Activated CD8-positive, alpha-beta memory T cell treated with anti-CD3 and anti-CD28 coated beads, Interleukin-2, amount 50 U/mL, for 1 hour (primary cell): ENCODE results near the gene PCDHGA7.
"Not testable (repeated sequence)": the region's sequence is repeated elsewhere in the genome, so short reads cannot be mapped to it uniquely, and the experiment has no call there.

Experiments used
- DNase-seq: peaks from one replicate; pipeline ENCODE4 v3.0.0-alpha.2; 2020; ENCODE audit errors: extremely low read depth

PCDHGA7 gene

DNA sequence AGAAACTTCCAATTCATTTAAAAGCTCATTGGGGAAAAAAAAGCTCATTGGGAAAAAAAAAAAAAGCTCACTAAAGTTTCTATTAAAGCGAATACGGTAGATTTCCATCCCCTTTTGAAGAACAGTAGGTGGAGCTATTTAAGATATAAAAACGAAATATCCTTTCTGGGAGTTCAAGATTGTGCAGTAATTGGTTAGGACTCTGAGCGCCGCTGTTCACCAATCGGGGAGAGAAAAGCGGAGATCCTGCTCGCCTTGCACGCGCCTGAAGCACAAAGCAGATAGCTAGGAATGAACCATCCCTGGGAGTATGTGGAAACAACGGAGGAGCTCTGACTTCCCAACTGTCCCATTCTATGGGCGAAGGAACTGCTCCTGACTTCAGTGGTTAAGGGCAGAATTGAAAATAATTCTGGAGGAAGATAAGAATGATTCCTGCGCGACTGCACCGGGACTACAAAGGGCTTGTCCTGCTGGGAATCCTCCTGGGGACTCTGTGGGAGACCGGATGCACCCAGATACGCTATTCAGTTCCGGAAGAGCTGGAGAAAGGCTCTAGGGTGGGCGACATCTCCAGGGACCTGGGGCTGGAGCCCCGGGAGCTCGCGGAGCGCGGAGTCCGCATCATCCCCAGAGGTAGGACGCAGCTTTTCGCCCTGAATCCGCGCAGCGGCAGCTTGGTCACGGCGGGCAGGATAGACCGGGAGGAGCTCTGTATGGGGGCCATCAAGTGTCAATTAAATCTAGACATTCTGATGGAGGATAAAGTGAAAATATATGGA lies 48.0 kb downstream of the PCDHGA7 start, which contains the start of gene PCDHGA12:
Gene PCDHGA12, plus strand, starts transcription at position 176 of the 782 bp plus-strand sequence. Its CDS starts 253 bp downstream, at position 429.
- no peak for DNase-seq

DNA sequence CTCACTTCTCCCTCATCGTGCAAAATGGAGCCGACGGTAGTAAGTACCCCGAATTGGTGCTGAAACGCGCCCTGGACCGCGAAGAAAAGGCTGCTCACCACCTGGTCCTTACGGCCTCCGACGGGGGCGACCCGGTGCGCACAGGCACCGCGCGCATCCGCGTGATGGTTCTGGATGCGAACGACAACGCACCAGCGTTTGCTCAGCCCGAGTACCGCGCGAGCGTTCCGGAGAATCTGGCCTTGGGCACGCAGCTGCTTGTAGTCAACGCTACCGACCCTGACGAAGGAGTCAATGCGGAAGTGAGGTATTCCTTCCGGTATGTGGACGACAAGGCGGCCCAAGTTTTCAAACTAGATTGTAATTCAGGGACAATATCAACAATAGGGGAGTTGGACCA lies 48.7 kb downstream of the PCDHGA7 start:
- no peak for DNase-seq

DNA sequence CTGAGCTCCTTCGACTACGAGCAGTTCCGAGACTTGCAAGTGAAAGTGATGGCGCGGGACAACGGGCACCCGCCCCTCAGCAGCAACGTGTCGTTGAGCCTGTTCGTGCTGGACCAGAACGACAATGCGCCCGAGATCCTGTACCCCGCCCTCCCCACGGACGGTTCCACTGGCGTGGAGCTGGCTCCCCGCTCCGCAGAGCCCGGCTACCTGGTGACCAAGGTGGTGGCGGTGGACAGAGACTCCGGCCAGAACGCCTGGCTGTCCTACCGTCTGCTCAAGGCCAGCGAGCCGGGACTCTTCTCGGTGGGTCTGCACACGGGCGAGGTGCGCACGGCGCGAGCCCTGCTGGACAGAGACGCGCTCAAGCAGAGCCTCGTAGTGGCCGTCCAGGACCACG lies 49.8 kb downstream of the PCDHGA7 start:
- not testable (repeated sequence) for DNase-seq

DNA sequence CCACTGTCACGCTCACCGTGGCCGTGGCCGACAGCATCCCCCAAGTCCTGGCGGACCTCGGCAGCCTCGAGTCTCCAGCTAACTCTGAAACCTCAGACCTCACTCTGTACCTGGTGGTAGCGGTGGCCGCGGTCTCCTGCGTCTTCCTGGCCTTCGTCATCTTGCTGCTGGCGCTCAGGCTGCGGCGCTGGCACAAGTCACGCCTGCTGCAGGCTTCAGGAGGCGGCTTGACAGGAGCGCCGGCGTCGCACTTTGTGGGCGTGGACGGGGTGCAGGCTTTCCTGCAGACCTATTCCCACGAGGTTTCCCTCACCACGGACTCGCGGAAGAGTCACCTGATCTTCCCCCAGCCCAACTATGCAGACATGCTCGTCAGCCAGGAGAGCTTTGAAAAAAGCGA lies 50.2 kb downstream of the PCDHGA7 start:
- not testable (repeated sequence) for DNase-seq

DNA sequence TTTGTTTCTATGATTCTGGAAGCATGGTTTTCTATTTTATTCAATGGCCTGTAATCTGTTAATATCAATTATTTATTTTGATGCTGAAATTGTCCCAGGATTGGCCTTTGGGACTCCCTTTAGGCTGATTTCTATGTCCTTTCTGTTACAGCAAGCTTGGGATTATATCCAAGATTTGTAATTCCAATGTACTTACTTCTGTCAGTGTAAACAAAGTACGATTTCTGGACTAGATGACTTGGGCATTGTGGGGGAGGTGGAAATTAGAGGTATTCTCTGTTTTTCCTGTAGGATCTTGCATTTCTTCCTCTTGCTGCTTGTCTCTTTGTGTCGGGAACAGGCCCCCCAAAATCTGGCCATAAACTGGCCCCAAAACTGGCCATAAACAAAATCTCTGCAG lies 51.5 kb downstream of the PCDHGA7 start:
- DNase-seq, result no peak
